ENCODE results near the gene ST7.

The ST7 gene

DNA sequence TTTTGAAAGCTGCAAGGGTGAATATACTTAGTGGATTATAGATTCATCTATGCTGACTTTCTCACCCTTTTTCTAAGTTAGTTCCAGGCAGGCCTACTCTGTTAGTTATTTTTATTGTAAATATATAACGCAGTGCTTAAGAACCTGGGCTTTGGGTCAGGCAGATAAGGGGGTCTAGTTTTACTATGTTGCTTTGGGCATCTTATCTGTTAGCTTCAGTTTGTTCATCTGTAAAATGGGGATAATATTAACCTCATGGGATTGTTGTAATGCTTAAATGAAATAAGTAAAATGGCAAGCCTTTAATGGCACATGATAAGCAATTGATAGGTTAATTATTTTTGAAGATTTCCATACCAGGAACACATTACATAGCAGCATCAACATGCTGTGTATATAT is 79.5 kb downstream of the ST7 start:
- no peak overlapping the region for H3K4me3 ChIP-seq (ENCODE audit: low read length, poor library complexity, severe bottlenecking)
- H3K27me3 ChIP-seq (ENCODE audit: insufficient read depth, low read length, poor library complexity, severe bottlenecking) = peaks cover 18% of the 10 kb centered on the region
- no peaks in the 10 kb centered on the region for H3K9me2 ChIP-seq (replicated peaks; ENCODE audit: low read depth, low read length)
- H3K4me2 ChIP-seq (ENCODE audit: low read depth, low read length, poor library complexity, severe bottlenecking) = no peak overlapping the region
- H3K9me3 ChIP-seq (ENCODE audit: insufficient read depth, low read depth, low read length) = peaks cover 5% of the 10 kb centered on the region; the same call in 1 of the 2 replicates
- H3K36me3 ChIP-seq (ENCODE audit: insufficient read depth, low read length) = no peaks in the 10 kb centered on the region
- no peak overlapping the region for H2AFZ ChIP-seq (ENCODE audit: low read length)
- no peaks in the 10 kb centered on the region for H3F3A ChIP-seq (ENCODE audit: low read depth)
- no peak overlapping the region for H3K9ac ChIP-seq (ENCODE audit: low read depth, low read length, poor library complexity, severe bottlenecking)
- TF ChIP-seq, protein P1, sequence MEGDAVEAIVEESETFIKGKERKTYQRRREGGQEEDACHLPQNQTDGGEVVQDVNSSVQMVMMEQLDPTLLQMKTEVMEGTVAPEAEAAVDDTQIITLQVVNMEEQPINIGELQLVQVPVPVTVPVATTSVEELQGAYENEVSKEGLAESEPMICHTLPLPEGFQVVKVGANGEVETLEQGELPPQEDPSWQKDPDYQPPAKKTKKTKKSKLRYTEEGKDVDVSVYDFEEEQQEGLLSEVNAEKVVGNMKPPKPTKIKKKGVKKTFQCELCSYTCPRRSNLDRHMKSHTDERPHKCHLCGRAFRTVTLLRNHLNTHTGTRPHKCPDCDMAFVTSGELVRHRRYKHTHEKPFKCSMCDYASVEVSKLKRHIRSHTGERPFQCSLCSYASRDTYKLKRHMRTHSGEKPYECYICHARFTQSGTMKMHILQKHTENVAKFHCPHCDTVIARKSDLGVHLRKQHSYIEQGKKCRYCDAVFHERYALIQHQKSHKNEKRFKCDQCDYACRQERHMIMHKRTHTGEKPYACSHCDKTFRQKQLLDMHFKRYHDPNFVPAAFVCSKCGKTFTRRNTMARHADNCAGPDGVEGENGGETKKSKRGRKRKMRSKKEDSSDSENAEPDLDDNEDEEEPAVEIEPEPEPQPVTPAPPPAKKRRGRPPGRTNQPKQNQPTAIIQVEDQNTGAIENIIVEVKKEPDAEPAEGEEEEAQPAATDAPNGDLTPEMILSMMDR (conservative IDR thresholded peaks at IDR 0.05; ENCODE audit: low read length) = no peak
- TF ChIP-seq EZH2phosphoT487 (IDR thresholded peaks at IDR 0.05; ENCODE audit: borderline replicate concordance) = no peak
- no peaks in the 10 kb centered on the region for H3K4me1 ChIP-seq (ENCODE audit: insufficient read depth, low read length, poor library complexity, severe bottlenecking)
- no peaks in the 10 kb centered on the region for H4K20me1 ChIP-seq (ENCODE audit: insufficient read depth, low read length, poor library complexity, severe bottlenecking)
- H3K79me2 ChIP-seq (ENCODE audit: insufficient read depth, low read length) = no peaks in the 10 kb centered on the region

DNA sequence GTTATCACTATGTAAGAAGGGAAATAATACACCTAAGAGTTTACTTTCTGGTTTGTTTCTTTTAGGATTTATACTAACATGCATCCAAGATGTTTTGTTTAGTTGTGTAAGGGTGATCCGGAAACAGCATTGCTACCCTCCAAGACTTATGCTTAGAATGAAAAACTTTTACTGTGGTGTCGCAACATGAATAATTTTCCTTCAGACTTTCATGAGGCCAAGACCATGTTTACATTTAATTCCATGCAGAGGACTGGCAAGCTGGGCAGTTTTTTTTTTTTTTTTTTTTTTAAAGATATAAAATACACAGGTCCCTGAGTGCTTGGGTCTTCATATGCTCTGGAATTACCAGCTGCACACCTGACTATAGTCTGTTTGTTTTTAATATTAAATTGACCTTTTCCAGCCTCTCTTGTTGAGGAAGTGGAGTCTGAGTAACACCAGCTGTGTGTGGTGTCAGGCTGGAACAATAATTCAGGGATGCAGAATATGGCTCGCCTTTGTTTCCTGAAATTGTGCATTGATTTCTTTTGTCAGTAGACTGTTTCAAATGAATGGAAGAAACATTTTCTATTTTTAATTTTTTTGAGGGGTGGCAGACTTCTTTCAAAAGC is 81.7 kb downstream of the ST7 start:
- no peak for TF ChIP-seq EZH2phosphoT487 (IDR thresholded peaks at IDR 0.05; ENCODE audit: borderline replicate concordance)
- Histone ChIP-seq H2AFZ (ENCODE audit: low read length) (no peak overlapping the region), H3K9me2 (replicated peaks; ENCODE audit: low read depth, low read length) (no peaks in the 10 kb centered on the region), H3K4me1 (ENCODE audit: insufficient read depth, low read length, poor library complexity, severe bottlenecking) (no peaks in the 10 kb centered on the region), H3K9me3 (ENCODE audit: insufficient read depth, low read depth, low read length) (peaks cover 5% of the 10 kb centered on the region; the same call in 1 of the 2 replicates), H3K36me3 (ENCODE audit: insufficient read depth, low read length) (no peaks in the 10 kb centered on the region), H3F3A (ENCODE audit: low read depth) (no peaks in the 10 kb centered on the region), H3K27me3 (ENCODE audit: insufficient read depth, low read length, poor library complexity, severe bottlenecking) (peaks cover 31% of the 10 kb centered on the region), H3K4me2 (ENCODE audit: low read depth, low read length, poor library complexity, severe bottlenecking) (no peak overlapping the region), H3K79me2 (ENCODE audit: insufficient read depth, low read length) (no peaks in the 10 kb centered on the region), H4K20me1 (ENCODE audit: insufficient read depth, low read length, poor library complexity, severe bottlenecking) (no peaks in the 10 kb centered on the region), H3K9ac (ENCODE audit: low read depth, low read length, poor library complexity, severe bottlenecking) (no peak overlapping the region), H3K4me3 (ENCODE audit: low read length, poor library complexity, severe bottlenecking) (no peak overlapping the region)

DNA sequence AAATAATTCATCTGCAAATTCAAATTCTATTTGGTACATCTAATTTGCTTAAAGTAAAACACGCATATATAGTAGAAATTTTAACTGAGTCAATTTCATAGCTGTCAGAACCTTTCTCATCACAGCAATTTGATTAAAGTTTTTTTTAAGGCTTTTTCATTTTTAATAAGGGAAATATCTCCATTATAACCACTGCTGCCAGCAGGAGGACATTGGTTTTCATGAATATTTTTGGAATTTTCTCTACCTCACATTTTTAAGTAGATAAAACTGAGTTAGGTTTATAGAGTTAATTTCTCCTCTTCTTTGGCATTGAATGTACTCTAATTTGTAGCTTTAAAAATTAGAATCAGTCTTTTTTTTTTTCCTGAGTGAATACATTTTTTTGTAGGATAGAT is 82.2 kb downstream of the ST7 start:
- no peak overlapping the region for H3K4me2 ChIP-seq (ENCODE audit: low read depth, low read length, poor library complexity, severe bottlenecking)
- no peaks in the 10 kb centered on the region for H3K9me2 ChIP-seq (replicated peaks; ENCODE audit: low read depth, low read length)
- H3K4me3 ChIP-seq (ENCODE audit: low read length, poor library complexity, severe bottlenecking) = no peak overlapping the region
- no peak overlapping the region for H2AFZ ChIP-seq (ENCODE audit: low read length)
- no peaks in the 10 kb centered on the region for H3F3A ChIP-seq (ENCODE audit: low read depth)
- TF ChIP-seq EZH2phosphoT487 (IDR thresholded peaks at IDR 0.05; ENCODE audit: borderline replicate concordance) = no peak
- TF ChIP-seq, protein P1 (conservative IDR thresholded peaks at IDR 0.05; ENCODE audit: low read length) = no peak
- H3K79me2 ChIP-seq (ENCODE audit: insufficient read depth, low read length) = no peaks in the 10 kb centered on the region
- peaks cover 36% of the 10 kb centered on the region for H3K27me3 ChIP-seq (ENCODE audit: insufficient read depth, low read length, poor library complexity, severe bottlenecking)
- 0 out of 2 replicates have a peak, but pooled peaks cover 2% of the 10 kb centered on the region for H3K9me3 ChIP-seq (ENCODE audit: insufficient read depth, low read depth, low read length)
- no peaks in the 10 kb centered on the region for H3K36me3 ChIP-seq (ENCODE audit: insufficient read depth, low read length)
- no peak overlapping the region for H3K9ac ChIP-seq (ENCODE audit: low read depth, low read length, poor library complexity, severe bottlenecking)
- H4K20me1 ChIP-seq (ENCODE audit: insufficient read depth, low read length, poor library complexity, severe bottlenecking) = no peaks in the 10 kb centered on the region
- H3K4me1 ChIP-seq (ENCODE audit: insufficient read depth, low read length, poor library complexity, severe bottlenecking) = no peaks in the 10 kb centered on the region
